HFF-Myc (cell line): ENCODE results near the gene UQCR11.

Experiments used
- DNase-seq: peaks from one replicate; pipeline ENCODE4 v3.0.0-alpha.2; 2011; ENCODE audit warnings: low read depth; ENCODE audit errors: extremely low read depth
- H3K4me3 ChIP-seq: replicated peaks from 2 replicates; pipeline ENCODE4 v1.5.1; 2011; ENCODE audit warnings: low read depth, mild to moderate bottlenecking, control low read depth, low read length
- CTCF ChIP-seq: IDR thresholded peaks from 2 replicates; pipeline ENCODE4 v1.5.1; 2012; ENCODE audit warnings: mild to moderate bottlenecking, low read depth, low read length, control low read depth; ENCODE audit errors: missing control alignments

Gene UQCR11

GRCh38 chr19:1560286-1560882 is 44.9 kb downstream of the UQCR11 start:
- TF ChIP-seq CTCF = no peak
- no peak overlapping the region for H3K4me3 ChIP-seq
- no peak for DNase-seq

- no peak overlapping the region for H3K4me3 ChIP-seq
- no peak for DNase-seq
- no peak for TF ChIP-seq CTCF
These were observed 46.7 kb downstream of the UQCR11 start for GRCh38 chr19:1558552-1558951.

GRCh38 chr19:1556390-1557070 is 48.7 kb downstream of the UQCR11 start:
- H3K4me3 ChIP-seq = no peak overlapping the region
- DNase-seq = no peak

GRCh38 chr19:1555487-1556389 is 49.5 kb downstream of the UQCR11 start:
- no peak for DNase-seq
- H3K4me3 ChIP-seq = no peak overlapping the region
- TF ChIP-seq CTCF = no peak

More at GRCh38 chr19:1556390-1557070, 48.7 kb downstream of the UQCR11 start:
- no peak for TF ChIP-seq CTCF

- no peak overlapping the region for H3K4me3 ChIP-seq
- DNase-seq = no peak
- TF ChIP-seq CTCF = no peak
These were observed 50.3 kb downstream of the UQCR11 start for GRCh38 chr19:1554968-1555367.

GRCh38 chr19:1553415-1553814 is 51.8 kb downstream of the UQCR11 start:
- no peak for DNase-seq
- TF ChIP-seq CTCF = no peak

More at GRCh38 chr19:1553415-1553814, 51.8 kb downstream of the UQCR11 start:
- no peak overlapping the region for H3K4me3 ChIP-seq
